PFSK-1 (cell line): ENCODE measurements around the gene RELL1.

Experiments
- POLR2AphosphoS5 ChIP-seq: IDR thresholded peaks from 2 replicates; pipeline ENCODE4 v1.6.1; 2012; ENCODE audit warnings: low read depth, mild to moderate bottlenecking, control low read depth, low read length, moderate library complexity
- SIN3A ChIP-seq: IDR thresholded peaks from 2 replicates; pipeline ENCODE4 v1.6.1; 2012; ENCODE audit warnings: mild to moderate bottlenecking, low read length, moderate library complexity, borderline replicate concordance; ENCODE audit not compliant: insufficient read depth
- TAF1 ChIP-seq: IDR thresholded peaks from 2 replicates; pipeline ENCODE4 v1.6.1; 2012; ENCODE audit warnings: low read length, control low read depth, borderline replicate concordance; ENCODE audit not compliant: insufficient read depth
- TF ChIP-seq, protein P1 (sequence below), 2 experiments: IDR thresholded peaks; 2 replicates each; pipeline versions ENCODE4 v1.6.1 to v1.8.0; 2011 to 2012; ENCODE audit warnings: low read depth in 2 of 2, low read length in 2 of 2, control low read depth in 1 of 2, inconsistent platforms in 1 of 2, mild to moderate bottlenecking in 1 of 2, moderate library complexity in 1 of 2; ENCODE audit not compliant: insufficient read depth in 1 of 2

DNA sequence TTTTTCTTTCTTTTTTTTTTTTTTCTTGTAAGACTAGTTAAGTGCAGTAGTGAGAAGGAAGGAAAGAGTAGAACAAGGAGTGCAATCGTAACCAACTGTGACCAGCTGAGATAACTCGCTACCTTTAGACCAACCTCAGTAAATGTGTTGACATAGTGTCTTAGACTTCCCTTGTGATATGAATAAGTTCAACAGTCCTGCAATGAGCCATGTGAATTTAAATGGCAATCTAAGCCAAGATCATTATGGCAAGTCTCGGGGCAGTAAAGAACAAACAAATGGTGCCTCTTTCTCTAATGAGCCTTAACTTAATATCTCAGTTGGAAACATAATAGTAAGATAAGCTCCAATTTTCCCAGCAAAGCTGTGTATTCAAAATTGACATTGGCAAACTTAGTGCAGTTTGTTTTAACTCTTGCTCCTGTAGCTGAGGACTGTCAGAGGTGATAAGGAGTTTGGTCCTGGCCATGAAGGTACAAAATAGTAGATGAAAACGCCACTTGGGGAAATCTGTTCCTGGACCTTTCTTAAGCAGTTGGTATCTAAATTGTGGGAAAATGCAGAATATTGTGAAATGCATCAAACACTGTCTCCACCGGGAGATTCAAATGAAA lies 13.8 kb upstream of the RELL1 start:
- TF ChIP-seq POLR2AphosphoS5 (no peak), SIN3A (no peak), TAF1 (no peak)
- TF ChIP-seq, protein P1, sequence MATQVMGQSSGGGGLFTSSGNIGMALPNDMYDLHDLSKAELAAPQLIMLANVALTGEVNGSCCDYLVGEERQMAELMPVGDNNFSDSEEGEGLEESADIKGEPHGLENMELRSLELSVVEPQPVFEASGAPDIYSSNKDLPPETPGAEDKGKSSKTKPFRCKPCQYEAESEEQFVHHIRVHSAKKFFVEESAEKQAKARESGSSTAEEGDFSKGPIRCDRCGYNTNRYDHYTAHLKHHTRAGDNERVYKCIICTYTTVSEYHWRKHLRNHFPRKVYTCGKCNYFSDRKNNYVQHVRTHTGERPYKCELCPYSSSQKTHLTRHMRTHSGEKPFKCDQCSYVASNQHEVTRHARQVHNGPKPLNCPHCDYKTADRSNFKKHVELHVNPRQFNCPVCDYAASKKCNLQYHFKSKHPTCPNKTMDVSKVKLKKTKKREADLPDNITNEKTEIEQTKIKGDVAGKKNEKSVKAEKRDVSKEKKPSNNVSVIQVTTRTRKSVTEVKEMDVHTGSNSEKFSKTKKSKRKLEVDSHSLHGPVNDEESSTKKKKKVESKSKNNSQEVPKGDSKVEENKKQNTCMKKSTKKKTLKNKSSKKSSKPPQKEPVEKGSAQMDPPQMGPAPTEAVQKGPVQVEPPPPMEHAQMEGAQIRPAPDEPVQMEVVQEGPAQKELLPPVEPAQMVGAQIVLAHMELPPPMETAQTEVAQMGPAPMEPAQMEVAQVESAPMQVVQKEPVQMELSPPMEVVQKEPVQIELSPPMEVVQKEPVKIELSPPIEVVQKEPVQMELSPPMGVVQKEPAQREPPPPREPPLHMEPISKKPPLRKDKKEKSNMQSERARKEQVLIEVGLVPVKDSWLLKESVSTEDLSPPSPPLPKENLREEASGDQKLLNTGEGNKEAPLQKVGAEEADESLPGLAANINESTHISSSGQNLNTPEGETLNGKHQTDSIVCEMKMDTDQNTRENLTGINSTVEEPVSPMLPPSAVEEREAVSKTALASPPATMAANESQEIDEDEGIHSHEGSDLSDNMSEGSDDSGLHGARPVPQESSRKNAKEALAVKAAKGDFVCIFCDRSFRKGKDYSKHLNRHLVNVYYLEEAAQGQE (IDR thresholded peaks at IDR 0.05; ENCODE audit: insufficient read depth in 1 of 2, low read depth in 2 of 2, low read length in 2 of 2): no peak
